ENCODE measurements around the gene SYNGR1.

SYNGR1 gene

GRCh38 chr22:39361496-39361895 lies 11.7 kb downstream of the SYNGR1 start:
- ChIA-PET POLR2A (no interaction called here), CTCF (no interaction called here)
- Histone ChIP-seq H3K4me3 (ENCODE audit: control insufficient read depth in 1 of 7, extremely low read depth in 1 of 7, insufficient read depth in 4 of 7, low read depth in 2 of 7, low read length in 6 of 7) (no peak overlapping the region), H3K36me3 (ENCODE audit: control insufficient read depth in 4 of 4, insufficient read depth in 4 of 4, low read length in 3 of 4) (peaks cover 4 to 32% (median 10%) of the 10 kb centered on the region in 4 experiments), H3K9me3 (ENCODE audit: control extremely low read depth in 1 of 5, control insufficient read depth in 4 of 5, insufficient read depth in 2 of 5, low read depth in 1 of 5, low read length in 4 of 5) (no peaks in the 10 kb centered on the region), H3K27ac (ENCODE audit: insufficient read depth in 1 of 2, low read depth in 1 of 2, low read length in 2 of 2, poor library complexity in 1 of 2, severe bottlenecking in 2 of 2) (no peak overlapping the region), H3K4me1 (ENCODE audit: control extremely low read depth in 1 of 4, control insufficient read depth in 4 of 4, insufficient read depth in 4 of 4, low read length in 3 of 4) (peaks cover 0 to 45% (median 26%) of the 10 kb centered on the region in 4 experiments), H3K27me3 (replicated peaks in 2 of 5; ENCODE audit: control insufficient read depth in 4 of 5, insufficient read depth in 5 of 5, low read length in 4 of 5) (no peaks in the 10 kb centered on the region)
- no peak for DNase-seq
- 98% methylated on average over 6 of the region's 7 CpGs for WGBS (ENCODE audit: insufficient coverage)

DNA sequence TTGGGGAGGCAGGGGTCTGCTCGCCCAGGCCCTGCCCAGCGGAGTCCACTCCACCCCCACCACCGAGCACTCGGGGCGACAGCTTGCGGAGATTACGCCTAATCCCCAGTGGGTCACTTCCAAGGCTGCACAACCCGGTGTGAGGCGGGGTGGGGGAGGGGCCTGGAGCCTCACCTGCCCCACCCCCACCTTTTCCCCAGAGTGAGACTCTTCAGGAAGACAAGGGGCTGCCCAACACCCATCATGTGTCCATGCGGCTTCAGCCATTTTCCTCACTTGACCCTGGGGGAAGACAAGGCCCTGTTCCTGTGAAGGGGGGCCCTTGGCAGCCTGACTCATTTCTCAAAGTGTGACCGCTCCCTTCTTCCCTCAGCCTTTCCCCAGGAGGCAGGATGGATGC lies 12.5 kb downstream of the SYNGR1 start:
- Histone ChIP-seq H3K4me3 (ENCODE audit: control insufficient read depth in 1 of 7, extremely low read depth in 1 of 7, insufficient read depth in 4 of 7, low read depth in 2 of 7, low read length in 6 of 7) (no peak overlapping the region), H3K27ac (ENCODE audit: insufficient read depth in 1 of 2, low read depth in 1 of 2, low read length in 2 of 2, poor library complexity in 1 of 2, severe bottlenecking in 2 of 2) (no peak overlapping the region), H3K36me3 (ENCODE audit: control insufficient read depth in 4 of 4, insufficient read depth in 4 of 4, low read length in 3 of 4) (peaks cover 0 to 32% (median 10%) of the 10 kb centered on the region in 4 experiments), H3K27me3 (replicated peaks in 2 of 5; ENCODE audit: control insufficient read depth in 4 of 5, insufficient read depth in 5 of 5, low read length in 4 of 5) (no peaks in the 10 kb centered on the region), H3K9me3 (ENCODE audit: control extremely low read depth in 1 of 5, control insufficient read depth in 4 of 5, insufficient read depth in 2 of 5, low read depth in 1 of 5, low read length in 4 of 5) (no peaks in the 10 kb centered on the region), H3K4me1 (ENCODE audit: control extremely low read depth in 1 of 4, control insufficient read depth in 4 of 4, insufficient read depth in 4 of 4, low read length in 3 of 4) (peaks cover 0 to 53% (median 34%) of the 10 kb centered on the region in 4 experiments)
- CTCF ChIA-PET = no interaction called here
- POLR2A ChIA-PET = interaction anchor here (0.6 to 1.4 kb wide), 2 partner anchors 43 to 237 kb away, joined by 4 to 6 read pairs; partner anchors contain the start of gene RPL3
- WGBS (ENCODE audit: insufficient coverage) = 71% methylated on average over 3 of the region's 11 CpGs
- DNase-seq = no peak

DNA sequence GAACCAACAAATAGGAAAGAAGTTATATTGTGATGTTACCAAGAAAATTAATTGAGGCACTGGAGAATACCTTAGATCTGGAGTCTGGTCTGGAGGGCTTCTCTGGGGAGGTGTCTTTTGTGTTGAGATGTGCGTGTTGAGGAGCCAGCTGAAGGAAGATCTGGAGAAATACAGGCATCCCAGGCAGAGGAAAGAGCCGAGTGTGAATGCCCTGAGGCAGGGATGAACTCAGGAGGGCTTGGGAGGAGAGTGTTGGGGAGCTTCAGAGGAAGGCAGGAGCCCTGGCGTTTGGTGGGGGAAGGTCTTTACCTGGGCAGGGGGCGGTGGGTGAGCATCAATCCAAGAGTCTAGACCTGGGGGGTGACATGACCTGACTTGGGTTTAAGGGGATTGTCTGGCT lies 13.1 kb downstream of the SYNGR1 start:
- Histone ChIP-seq H3K9me3 (ENCODE audit: control extremely low read depth in 1 of 5, control insufficient read depth in 4 of 5, insufficient read depth in 2 of 5, low read depth in 1 of 5, low read length in 4 of 5) (no peaks in the 10 kb centered on the region), H3K27me3 (replicated peaks in 2 of 5; ENCODE audit: control insufficient read depth in 4 of 5, insufficient read depth in 5 of 5, low read length in 4 of 5) (no peaks in the 10 kb centered on the region), H3K4me1 (ENCODE audit: control extremely low read depth in 1 of 4, control insufficient read depth in 4 of 4, insufficient read depth in 4 of 4, low read length in 3 of 4) (peaks cover 0 to 59% (median 40%) of the 10 kb centered on the region in 4 experiments), H3K27ac (ENCODE audit: insufficient read depth in 1 of 2, low read depth in 1 of 2, low read length in 2 of 2, poor library complexity in 1 of 2, severe bottlenecking in 2 of 2) (peak overlapping the region in 1 of 2 experiments; percentile 45), H3K36me3 (ENCODE audit: control insufficient read depth in 4 of 4, insufficient read depth in 4 of 4, low read length in 3 of 4) (peaks cover 0 to 34% (median 10%) of the 10 kb centered on the region in 4 experiments), H3K4me3 (ENCODE audit: control insufficient read depth in 1 of 7, extremely low read depth in 1 of 7, insufficient read depth in 4 of 7, low read depth in 2 of 7, low read length in 6 of 7) (no peak overlapping the region)
- DNase-seq = no peak
- 97% methylated on average over 4 of the region's 4 CpGs for WGBS (ENCODE audit: insufficient coverage)
- CTCF ChIA-PET = interaction anchor here (2.5 kb wide), 1 partner anchor 20 kb away, joined by 10 read pairs; no protein-coding TSS in a partner anchor
- POLR2A ChIA-PET = interaction anchor here (1.4 kb wide), 1 partner anchor 43 kb away, joined by 6 read pairs; the partner anchor contains the start of gene RPL3

- H3K4me3 ChIP-seq (ENCODE audit: control insufficient read depth in 1 of 7, extremely low read depth in 1 of 7, insufficient read depth in 4 of 7, low read depth in 2 of 7, low read length in 6 of 7) = no peak overlapping the region
- H3K36me3 ChIP-seq (ENCODE audit: control insufficient read depth in 4 of 4, insufficient read depth in 4 of 4, low read length in 3 of 4) = peaks cover 0 to 33% (median 5%) of the 10 kb centered on the region in 4 experiments
- CTCF ChIA-PET = interaction anchor here (1.0 to 2.5 kb wide), 4 partner anchors 12 to 21 kb away, joined by 3 to 10 read pairs (median 5); no protein-coding TSS in a partner anchor
- no peaks in the 10 kb centered on the region for H3K27me3 ChIP-seq (replicated peaks in 2 of 5; ENCODE audit: control insufficient read depth in 4 of 5, insufficient read depth in 5 of 5, low read length in 4 of 5)
- WGBS (ENCODE audit: insufficient coverage) = 48% methylated on average over 17 of the region's 19 CpGs
- peak overlapping the region in 1 of 2 experiments; percentile 45 for H3K27ac ChIP-seq (ENCODE audit: insufficient read depth in 1 of 2, low read depth in 1 of 2, low read length in 2 of 2, poor library complexity in 1 of 2, severe bottlenecking in 2 of 2)
- H3K9me3 ChIP-seq (ENCODE audit: control extremely low read depth in 1 of 5, control insufficient read depth in 4 of 5, insufficient read depth in 2 of 5, low read depth in 1 of 5, low read length in 4 of 5) = no peaks in the 10 kb centered on the region
- DNase-seq = peak in 2 of 3 donors; percentile 49 to 69
- POLR2A ChIA-PET = interaction anchor here (0.6 kb wide), 1 partner anchor 153 kb away, joined by 3 read pairs; no protein-coding TSS in a partner anchor
- H3K4me1 ChIP-seq (ENCODE audit: control extremely low read depth in 1 of 4, control insufficient read depth in 4 of 4, insufficient read depth in 4 of 4, low read length in 3 of 4) = peaks cover 0 to 69% (median 50%) of the 10 kb centered on the region in 4 experiments
Measured at GRCh38 chr22:39363751-39364515, 14.1 kb downstream of the SYNGR1 start.

DNA sequence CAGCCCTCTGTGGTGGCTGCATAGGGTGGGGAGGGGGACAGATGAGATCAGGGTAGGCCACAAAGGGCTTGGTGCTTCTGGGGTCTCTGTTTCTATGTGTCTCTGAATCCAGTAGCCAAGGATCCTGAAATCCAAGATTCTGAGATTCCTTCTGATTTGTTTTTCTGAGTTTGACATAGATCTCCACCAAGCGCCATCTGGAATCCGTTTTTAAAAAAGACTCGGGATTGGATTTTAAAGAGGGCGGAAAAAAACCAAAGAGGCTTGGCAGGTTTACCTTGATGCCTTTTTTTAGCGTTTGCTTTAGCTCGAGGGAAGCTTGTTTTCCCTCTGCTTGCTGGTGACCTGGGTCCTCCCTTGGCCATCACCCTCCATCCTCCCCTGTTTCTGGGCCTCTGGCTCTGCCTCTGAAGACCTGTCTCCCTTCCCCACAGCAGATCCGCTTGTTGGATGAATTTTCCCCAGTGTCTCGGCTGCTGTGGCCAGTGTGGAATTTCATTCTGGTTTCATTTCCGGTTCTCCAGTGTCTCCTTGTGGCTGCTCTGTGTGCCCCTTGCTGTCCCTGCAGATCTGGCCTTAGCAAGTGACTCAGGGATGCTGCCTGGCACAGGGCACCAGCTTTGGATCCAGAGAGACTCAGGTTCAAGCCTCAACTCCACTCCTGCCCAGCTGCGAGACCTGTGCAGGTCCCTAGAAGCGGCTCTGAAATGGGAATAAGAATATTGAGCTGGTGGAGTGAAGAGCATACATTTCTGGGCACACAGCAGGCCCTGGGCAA lies 15.1 kb downstream of the SYNGR1 start:
- ChIA-PET CTCF (interaction anchor here (1.0 to 2.5 kb wide), 3 partner anchors 11 to 22 kb away, joined by 3 to 10 read pairs (median 7); no protein-coding TSS in a partner anchor), POLR2A (interaction anchor here (1.2 to 1.5 kb wide), 2 partner anchors 26 to 45 kb away, joined by 4 to 5 read pairs; partner anchors contain the start of gene RPL3)
- Histone ChIP-seq H3K4me1 (ENCODE audit: control extremely low read depth in 1 of 4, control insufficient read depth in 4 of 4, insufficient read depth in 4 of 4, low read length in 3 of 4) (peaks cover 0 to 78% (median 55%) of the 10 kb centered on the region in 4 experiments), H3K27ac (ENCODE audit: insufficient read depth in 1 of 2, low read depth in 1 of 2, low read length in 2 of 2, poor library complexity in 1 of 2, severe bottlenecking in 2 of 2) (no peak overlapping the region), H3K4me3 (ENCODE audit: control insufficient read depth in 1 of 7, extremely low read depth in 1 of 7, insufficient read depth in 4 of 7, low read depth in 2 of 7, low read length in 6 of 7) (no peak overlapping the region), H3K27me3 (replicated peaks in 2 of 5; ENCODE audit: control insufficient read depth in 4 of 5, insufficient read depth in 5 of 5, low read length in 4 of 5) (no peaks in the 10 kb centered on the region), H3K9me3 (ENCODE audit: control extremely low read depth in 1 of 5, control insufficient read depth in 4 of 5, insufficient read depth in 2 of 5, low read depth in 1 of 5, low read length in 4 of 5) (no peaks in the 10 kb centered on the region), H3K36me3 (ENCODE audit: control insufficient read depth in 4 of 4, insufficient read depth in 4 of 4, low read length in 3 of 4) (peaks cover 0 to 27% (median 1%) of the 10 kb centered on the region in 4 experiments)
- 83% methylated on average over 9 of the region's 11 CpGs for WGBS (ENCODE audit: insufficient coverage)
- no peak for DNase-seq

DNA sequence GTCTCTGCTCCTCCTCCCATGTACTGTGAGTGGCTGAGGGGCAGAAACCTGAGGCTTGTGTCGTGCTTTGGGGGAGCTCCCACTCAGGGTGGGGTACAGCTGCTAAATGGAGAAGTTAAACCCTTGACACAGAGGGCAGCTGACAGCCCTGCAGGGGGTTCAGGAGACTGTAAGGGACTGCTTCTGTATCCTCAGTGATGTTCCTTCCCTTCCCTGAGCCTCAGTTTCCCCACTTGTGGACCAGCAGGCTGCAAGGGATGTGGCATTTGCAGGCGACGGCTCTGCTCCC lies 15.6 kb downstream of the SYNGR1 start:
- Histone ChIP-seq H3K27ac (ENCODE audit: insufficient read depth in 1 of 2, low read depth in 1 of 2, low read length in 2 of 2, poor library complexity in 1 of 2, severe bottlenecking in 2 of 2) (no peak overlapping the region), H3K4me1 (ENCODE audit: control extremely low read depth in 1 of 4, control insufficient read depth in 4 of 4, insufficient read depth in 4 of 4, low read length in 3 of 4) (peaks cover 0 to 78% (median 55%) of the 10 kb centered on the region in 4 experiments), H3K4me3 (ENCODE audit: control insufficient read depth in 1 of 7, extremely low read depth in 1 of 7, insufficient read depth in 4 of 7, low read depth in 2 of 7, low read length in 6 of 7) (no peak overlapping the region), H3K9me3 (ENCODE audit: control extremely low read depth in 1 of 5, control insufficient read depth in 4 of 5, insufficient read depth in 2 of 5, low read depth in 1 of 5, low read length in 4 of 5) (no peaks in the 10 kb centered on the region), H3K36me3 (ENCODE audit: control insufficient read depth in 4 of 4, insufficient read depth in 4 of 4, low read length in 3 of 4) (peaks cover 0 to 21% (median 0%) of the 10 kb centered on the region in 4 experiments), H3K27me3 (replicated peaks in 2 of 5; ENCODE audit: control insufficient read depth in 4 of 5, insufficient read depth in 5 of 5, low read length in 4 of 5) (no peaks in the 10 kb centered on the region)
- 11% methylated on average over 3 of the region's 3 CpGs for WGBS (ENCODE audit: insufficient coverage)
- ChIA-PET POLR2A (interaction anchor here (1.2 to 1.5 kb wide), 2 partner anchors 26 to 45 kb away, joined by 4 to 5 read pairs; partner anchors contain the start of gene RPL3), CTCF (interaction anchor here (1.0 to 2.3 kb wide), 2 partner anchors 11 to 22 kb away, joined by 3 to 10 read pairs; no protein-coding TSS in a partner anchor)
- peak in 2 of 3 donors; percentile 48 to 55 for DNase-seq
